Stimulated activated CD4-positive, alpha-beta T cell treated with anti-CD3 and anti-CD28 coated beads, Interleukin-1b, Interleukin-23, amount 100 ng/mL, for 1 hour (primary cell): Measurements from ENCODE around the gene WDR46.
"Not testable (repeated sequence)": the region's sequence is repeated elsewhere in the genome, so short reads cannot be mapped to it uniquely, and the experiment has no call there.

Source experiments
- DNase-seq, 2 donors: peaks; one replicate each; pipeline ENCODE4 v3.0.0-alpha.2; 2020; ENCODE audit warnings: low read depth in 2 of 2

WDR46 gene

DNA sequence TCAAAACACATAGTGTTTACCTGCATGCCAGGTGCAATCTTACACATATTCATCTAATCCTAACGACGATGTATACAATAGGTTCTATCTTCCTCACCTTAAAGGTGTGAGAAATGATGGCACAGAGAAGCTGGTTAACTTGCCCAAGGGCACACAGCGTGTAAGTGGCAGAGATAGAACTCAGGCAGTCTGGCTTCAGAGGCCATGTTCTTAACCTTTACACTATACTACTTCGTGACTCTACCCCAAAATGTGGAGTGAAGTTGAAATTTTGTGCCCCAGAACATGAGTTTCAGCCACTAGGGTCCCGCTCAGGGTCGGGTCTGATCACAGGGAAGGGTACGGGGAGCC lies 17.9 kb downstream of the WDR46 start:
- DNase-seq = no peak

- DNase-seq = no peak
Measured at GRCh38 chr6:33264015-33264414, 25.0 kb downstream of the WDR46 start.

- DNase-seq = not testable (repeated sequence)
Measured at GRCh38 chr6:33262490-33262889, 26.5 kb downstream of the WDR46 start.

DNA sequence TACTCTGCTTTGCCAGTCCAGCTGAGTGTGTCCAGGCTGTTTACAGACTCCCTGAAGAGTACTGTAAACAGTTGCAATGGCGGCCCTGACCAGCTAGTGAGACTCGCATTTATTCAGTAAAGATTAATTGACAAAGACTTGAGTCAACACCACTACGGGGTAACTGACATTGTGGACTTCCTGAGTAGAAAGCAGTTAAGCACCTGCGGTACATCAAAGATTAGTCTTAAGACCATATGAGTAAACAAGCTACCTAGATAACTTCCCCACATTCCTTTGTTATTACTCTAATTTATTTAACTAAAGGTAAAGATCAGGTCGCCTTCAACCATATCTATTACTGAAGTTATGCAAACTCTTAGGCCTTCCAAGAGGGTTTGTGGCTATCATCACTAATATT lies 30.0 kb downstream of the WDR46 start:
- DNase-seq = no peak

GRCh38 chr6:33254591-33254990 lies 34.4 kb downstream of the WDR46 start:
- no peak for DNase-seq

DNA sequence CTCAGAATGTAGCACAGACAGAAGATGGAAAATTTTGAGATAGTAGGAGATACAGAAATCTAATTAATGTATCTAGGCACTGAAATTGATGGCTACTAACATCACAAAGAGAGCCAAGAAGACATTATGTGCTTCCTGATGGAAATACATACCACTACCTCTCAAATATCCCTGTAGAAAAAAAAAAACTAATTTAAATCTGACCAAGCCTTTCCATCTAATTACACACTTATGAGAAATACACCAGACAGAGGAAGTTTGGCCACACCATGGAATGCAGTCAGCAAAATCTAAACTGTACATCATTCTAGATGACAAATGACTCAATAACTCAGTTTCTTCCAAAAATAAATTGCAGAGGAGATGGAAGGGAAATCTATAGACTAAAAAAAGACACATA lies 36.3 kb downstream of the WDR46 start:
- DNase-seq = no peak

GRCh38 chr6:33251395-33252012 lies 37.5 kb downstream of the WDR46 start:
- no peak for DNase-seq

GRCh38 chr6:33250731-33251130 lies 38.3 kb downstream of the WDR46 start:
- no peak for DNase-seq

DNA sequence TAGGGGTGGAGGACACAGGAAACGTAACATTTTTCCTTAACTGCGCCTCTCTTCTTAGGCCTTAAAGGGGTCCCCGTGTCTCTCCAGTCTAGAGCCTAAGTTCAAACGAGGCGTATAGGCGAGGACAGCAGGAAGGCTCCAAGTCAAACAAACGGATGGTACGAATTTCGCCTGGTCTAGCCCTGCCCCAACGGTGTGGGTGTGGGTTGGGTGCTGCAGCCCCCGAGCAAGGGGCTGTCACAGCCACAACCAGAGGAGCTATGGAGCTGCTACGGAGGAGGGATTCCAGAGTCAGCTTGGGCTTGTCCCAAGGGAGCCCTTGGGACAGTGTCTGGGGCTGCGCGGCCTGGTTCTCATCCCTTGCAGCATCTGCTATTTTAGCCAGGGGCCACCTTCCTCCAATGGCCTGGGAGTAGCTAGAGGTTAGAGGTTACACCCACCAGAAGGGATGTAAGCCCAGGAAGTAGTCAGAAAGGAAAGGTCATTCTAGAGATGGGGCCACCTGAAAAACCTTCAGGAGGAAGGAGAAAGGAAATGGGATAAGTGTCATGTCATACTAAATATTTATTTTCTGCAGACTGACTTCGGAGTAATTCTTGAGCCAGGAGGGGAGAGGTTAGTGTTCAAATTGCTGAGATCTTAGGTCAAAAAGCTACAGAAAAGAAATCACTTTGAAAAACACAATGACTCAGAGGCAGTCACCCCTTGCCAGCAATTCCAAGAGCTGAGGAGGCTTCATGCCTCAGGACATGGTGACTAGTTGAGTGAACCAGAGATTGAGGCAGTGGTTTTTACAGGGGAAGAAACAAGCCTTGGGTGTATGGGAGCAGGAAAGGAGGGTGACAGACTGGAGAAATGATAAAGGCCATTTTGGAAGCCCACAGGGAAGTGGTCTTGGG lies 39.1 kb downstream of the WDR46 start:
- DNase-seq = no peak

DNA sequence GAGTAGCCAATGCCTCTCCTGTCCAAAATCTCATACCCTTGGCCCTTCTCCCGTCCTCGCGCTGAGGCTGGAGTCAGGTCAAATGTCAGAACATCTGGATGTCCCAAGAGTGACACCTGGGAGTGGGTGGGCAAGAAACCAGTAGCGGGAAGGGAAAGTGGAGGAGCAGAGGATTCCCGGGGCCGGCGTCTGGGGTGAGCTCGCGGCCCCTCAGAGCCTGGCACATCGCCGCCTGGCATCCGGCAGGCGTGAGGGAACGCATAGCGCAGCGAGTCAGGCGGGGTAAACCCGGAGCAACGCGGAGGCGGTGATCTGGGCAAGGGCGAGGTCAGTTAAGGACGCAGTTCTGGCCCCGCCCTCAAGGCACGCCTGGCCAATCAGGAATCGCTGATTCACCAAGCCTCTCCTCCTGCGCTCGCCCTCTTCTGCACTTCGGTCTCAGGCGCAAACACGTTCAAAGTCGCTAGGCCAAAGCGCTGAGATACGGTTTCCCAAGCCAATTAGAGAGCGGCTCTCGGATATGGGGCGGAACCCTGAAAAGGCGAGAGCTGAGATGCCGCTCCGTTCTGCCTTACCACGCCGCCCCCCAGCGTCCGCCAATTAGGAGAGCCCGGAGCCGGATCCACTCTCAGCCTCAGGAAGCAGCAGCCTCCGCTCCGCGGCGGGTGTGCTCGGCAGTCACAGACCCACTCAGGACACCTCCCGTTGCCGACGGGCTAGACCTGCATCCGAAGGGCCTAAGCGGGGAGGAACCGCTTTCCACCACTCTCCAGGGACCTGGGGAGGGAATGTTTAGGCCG lies 39.9 kb downstream of the WDR46 start:
- DNase-seq = peak; percentile 86 to 89

DNA sequence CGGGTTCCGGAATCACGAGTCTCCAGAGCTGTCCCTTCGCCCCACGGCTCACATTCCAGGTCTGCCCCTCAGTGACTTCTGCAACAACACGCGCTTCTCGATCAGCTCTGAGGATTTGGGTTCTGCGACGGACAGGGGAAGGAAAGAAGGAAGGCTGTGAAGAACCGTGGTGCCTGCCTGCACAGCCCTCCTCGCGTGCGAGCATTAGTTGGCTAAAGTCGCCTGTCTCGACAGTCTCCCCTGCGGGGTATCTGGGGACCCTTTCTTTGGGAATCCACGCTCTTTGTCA lies 40.5 kb downstream of the WDR46 start:
- DNase-seq = no peak

DNA sequence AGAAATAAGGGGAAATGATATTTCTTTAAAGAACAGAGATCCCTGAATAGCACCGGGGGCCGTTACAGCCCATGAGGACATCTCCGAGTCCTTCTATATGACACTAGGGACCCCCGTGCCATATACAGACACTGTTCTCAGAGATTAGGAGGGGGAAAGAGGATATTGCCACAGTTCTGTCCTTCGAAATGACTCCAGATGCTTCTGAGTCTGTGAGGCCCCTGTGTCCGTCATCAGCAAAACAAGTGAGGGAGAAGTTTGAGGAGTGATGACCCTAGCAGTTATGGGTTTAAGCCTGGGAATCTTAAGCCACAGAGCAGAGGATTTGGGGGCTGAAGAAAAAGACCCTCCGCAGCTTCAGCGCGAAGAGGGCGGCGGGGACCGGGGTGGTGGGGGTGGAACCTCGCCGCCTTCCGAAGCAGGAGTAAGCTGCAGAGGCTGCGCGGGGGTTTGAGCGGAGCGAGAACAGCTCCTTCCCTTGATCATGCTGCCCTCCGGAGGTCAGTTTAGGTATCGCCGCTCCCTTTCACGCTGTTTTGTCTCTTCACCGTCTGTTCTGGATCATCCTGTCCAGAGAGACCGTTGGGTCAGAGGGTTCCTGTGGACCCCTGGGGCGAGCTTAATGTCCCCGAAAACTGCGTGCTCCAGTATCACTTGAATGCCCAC lies 40.9 kb downstream of the WDR46 start:
- peak; percentile 71 to 93 for DNase-seq

GRCh38 chr6:33243476-33243875 lies 45.6 kb downstream of the WDR46 start:
- DNase-seq = no peak

GRCh38 chr6:33241968-33242367 lies 47.1 kb downstream of the WDR46 start:
- DNase-seq = no peak

- no peak for DNase-seq
Measured at GRCh38 chr6:33237741-33238140, 51.3 kb downstream of the WDR46 start.

GRCh38 chr6:33236852-33237251 lies 52.2 kb downstream of the WDR46 start:
- DNase-seq = no peak

DNA sequence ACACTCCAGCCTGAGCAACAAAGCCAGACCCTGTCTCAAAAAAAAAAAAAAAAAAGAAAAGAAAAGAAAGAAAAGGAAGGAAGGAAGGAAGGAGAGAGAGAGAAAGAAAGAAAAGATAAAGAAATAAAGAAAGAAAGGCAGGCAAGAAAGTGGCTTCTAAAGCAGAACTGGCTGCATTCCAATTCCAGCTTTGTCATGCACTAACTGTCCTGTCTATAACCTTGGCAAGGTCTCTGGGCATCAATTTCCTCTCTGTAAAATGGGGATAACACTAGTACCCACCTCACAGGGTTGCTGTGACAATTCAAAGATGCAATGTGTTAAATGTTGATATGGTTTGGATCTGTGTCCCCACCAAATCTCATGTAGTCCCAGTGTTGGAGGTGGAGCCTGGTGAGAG lies 52.7 kb downstream of the WDR46 start:
- DNase-seq = no peak

GRCh38 chr6:33235221-33235634 lies 53.8 kb downstream of the WDR46 start:
- DNase-seq = no peak
